ENCODE results near the gene RAPGEF1.
A peak's percentile ranks its signal among the peaks of the same experiment; 100 is the strongest.

Gene RAPGEF1

DNA sequence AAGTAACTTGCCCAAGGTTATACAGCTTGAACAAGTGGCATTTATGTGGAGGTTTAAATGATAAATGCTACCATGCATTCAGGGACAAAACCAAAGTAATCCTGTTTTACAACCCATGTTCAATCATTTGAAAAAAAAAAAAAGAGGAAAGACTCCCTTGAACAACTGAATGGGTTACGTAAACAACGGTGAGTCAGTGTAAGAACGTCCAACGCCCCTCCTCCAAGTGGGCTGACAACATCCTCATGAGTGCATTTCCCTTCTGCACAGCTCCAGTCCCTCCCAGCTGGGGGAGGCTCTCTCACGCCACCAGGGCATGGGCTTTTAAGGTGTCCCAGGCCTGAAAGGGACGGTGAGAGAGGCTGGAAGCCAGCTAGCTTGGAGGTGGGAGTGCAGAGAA is 104.6 kb downstream of the RAPGEF1 start (continued):
- TF ChIP-seq ZNF792 (tag by site-specific recombination; IDR thresholded peaks at IDR 0.05) (no peak), ZNF140 (tag by site-specific recombination; IDR thresholded peaks at IDR 0.05) (no peak), ZFP69B (tag by site-specific recombination; IDR thresholded peaks at IDR 0.05) (peak; percentile 35; the same call in 1 of the 2 replicates), ZIC2 (tag by site-specific recombination; IDR thresholded peaks at IDR 0.05) (no peak), SCRT2 (tag by site-specific recombination; IDR thresholded peaks at IDR 0.05) (no peak), ZNF221 (tag by site-specific recombination; IDR thresholded peaks at IDR 0.05; ENCODE audit: borderline replicate concordance) (no peak), ZBTB7A (tag by site-specific recombination; IDR thresholded peaks at IDR 0.05; ENCODE audit: low read depth) (no peak), YY1 (tag by site-specific recombination; IDR thresholded peaks at IDR 0.05) (no peak), GLI4 (tag by site-specific recombination; IDR thresholded peaks at IDR 0.05) (no peak), ZNF571 (tag by site-specific recombination; IDR thresholded peaks at IDR 0.05) (no peak), ZNF473 (tag by site-specific recombination; IDR thresholded peaks at IDR 0.05) (no peak), SP7 (tag by site-specific recombination; IDR thresholded peaks at IDR 0.05) (peak; percentile 88), ZNF155 (tag by site-specific recombination; IDR thresholded peaks at IDR 0.05) (no peak), OSR2 (tag by site-specific recombination; IDR thresholded peaks at IDR 0.05) (peak; percentile 78), ZNF121 (tag by site-specific recombination; IDR thresholded peaks at IDR 0.05) (no peak), ZNF658 (tag by site-specific recombination; IDR thresholded peaks at IDR 0.05) (no peak), ZNF175 (tag by site-specific recombination; IDR thresholded peaks at IDR 0.05) (no peak), ZNF157 (tag by site-specific recombination; IDR thresholded peaks at IDR 0.05) (no peak), HOXD13 (CRISPR knock-in tag; IDR thresholded peaks at IDR 0.05; ENCODE audit: borderline replicate concordance) (no peak), ZNF404 (tag by site-specific recombination; IDR thresholded peaks at IDR 0.05) (no peak), ZNF629 (tag by site-specific recombination; IDR thresholded peaks at IDR 0.05) (peak; percentile 95), ZNF132 (tag by site-specific recombination; IDR thresholded peaks at IDR 0.05; ENCODE audit: borderline replicate concordance) (no peak), ZNF677 (tag by site-specific recombination; IDR thresholded peaks at IDR 0.05) (no peak), ZNF660 (tag by site-specific recombination; IDR thresholded peaks at IDR 0.05) (peak; percentile 64; the same call in 1 of the 2 replicates), ZNF623 (tag by site-specific recombination; IDR thresholded peaks at IDR 0.05) (no peak), ZNF785 (tag by site-specific recombination; IDR thresholded peaks at IDR 0.05) (no peak), ZNF24 (tag by site-specific recombination; IDR thresholded peaks at IDR 0.05) (peak; percentile 99), KLF1 (tag by site-specific recombination; IDR thresholded peaks at IDR 0.05) (peak; percentile 82), ZNF341 (tag by site-specific recombination; IDR thresholded peaks at IDR 0.05; ENCODE audit: low read depth) (peak; percentile 53)
- TF ChIP-seq, protein P1, sequence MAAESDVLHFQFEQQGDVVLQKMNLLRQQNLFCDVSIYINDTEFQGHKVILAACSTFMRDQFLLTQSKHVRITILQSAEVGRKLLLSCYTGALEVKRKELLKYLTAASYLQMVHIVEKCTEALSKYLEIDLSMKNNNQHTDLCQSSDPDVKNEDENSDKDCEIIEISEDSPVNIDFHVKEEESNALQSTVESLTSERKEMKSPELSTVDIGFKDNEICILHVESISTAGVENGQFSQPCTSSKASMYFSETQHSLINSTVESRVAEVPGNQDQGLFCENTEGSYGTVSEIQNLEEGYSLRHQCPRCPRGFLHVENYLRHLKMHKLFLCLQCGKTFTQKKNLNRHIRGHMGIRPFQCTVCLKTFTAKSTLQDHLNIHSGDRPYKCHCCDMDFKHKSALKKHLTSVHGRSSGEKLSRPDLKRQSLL (tag by site-specific recombination; IDR thresholded peaks at IDR 0.05) = no peak
- TF ChIP-seq, protein P2, sequence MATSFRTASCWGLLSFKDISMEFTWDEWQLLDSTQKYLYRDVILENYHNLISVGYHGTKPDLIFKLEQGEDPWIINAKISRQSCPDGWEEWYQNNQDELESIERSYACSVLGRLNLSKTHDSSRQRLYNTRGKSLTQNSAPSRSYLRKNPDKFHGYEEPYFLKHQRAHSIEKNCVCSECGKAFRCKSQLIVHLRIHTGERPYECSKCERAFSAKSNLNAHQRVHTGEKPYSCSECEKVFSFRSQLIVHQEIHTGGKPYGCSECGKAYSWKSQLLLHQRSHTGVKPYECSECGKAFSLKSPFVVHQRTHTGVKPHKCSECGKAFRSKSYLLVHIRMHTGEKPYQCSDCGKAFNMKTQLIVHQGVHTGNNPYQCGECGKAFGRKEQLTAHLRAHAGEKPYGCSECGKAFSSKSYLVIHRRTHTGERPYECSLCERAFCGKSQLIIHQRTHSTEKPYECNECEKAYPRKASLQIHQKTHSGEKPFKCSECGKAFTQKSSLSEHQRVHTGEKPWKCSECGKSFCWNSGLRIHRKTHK (tag by site-specific recombination; IDR thresholded peaks at IDR 0.05) = no peak
- TF ChIP-seq, protein P3, sequence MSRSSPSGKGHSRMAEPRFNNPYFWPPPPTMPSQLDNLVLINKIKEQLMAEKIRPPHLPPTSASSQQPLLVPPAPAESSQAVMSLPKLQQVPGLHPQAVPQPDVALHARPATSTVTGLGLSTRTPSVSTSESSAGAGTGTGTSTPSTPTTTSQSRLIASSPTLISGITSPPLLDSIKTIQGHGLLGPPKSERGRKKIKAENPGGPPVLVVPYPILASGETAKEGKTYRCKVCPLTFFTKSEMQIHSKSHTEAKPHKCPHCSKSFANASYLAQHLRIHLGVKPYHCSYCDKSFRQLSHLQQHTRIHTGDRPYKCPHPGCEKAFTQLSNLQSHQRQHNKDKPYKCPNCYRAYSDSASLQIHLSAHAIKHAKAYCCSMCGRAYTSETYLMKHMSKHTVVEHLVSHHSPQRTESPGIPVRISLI (tag by site-specific recombination; IDR thresholded peaks at IDR 0.05) = peak; percentile 90
- TF ChIP-seq, protein P4, sequence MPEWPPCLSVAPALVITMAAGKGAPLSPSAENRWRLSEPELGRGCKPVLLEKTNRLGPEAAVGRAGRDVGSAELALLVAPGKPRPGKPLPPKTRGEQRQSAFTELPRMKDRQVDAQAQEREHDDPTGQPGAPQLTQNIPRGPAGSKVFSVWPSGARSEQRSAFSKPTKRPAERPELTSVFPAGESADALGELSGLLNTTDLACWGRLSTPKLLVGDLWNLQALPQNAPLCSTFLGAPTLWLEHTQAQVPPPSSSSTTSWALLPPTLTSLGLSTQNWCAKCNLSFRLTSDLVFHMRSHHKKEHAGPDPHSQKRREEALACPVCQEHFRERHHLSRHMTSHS (tag by site-specific recombination; IDR thresholded peaks at IDR 0.05) = no peak
- TF ChIP-seq, protein P5, sequence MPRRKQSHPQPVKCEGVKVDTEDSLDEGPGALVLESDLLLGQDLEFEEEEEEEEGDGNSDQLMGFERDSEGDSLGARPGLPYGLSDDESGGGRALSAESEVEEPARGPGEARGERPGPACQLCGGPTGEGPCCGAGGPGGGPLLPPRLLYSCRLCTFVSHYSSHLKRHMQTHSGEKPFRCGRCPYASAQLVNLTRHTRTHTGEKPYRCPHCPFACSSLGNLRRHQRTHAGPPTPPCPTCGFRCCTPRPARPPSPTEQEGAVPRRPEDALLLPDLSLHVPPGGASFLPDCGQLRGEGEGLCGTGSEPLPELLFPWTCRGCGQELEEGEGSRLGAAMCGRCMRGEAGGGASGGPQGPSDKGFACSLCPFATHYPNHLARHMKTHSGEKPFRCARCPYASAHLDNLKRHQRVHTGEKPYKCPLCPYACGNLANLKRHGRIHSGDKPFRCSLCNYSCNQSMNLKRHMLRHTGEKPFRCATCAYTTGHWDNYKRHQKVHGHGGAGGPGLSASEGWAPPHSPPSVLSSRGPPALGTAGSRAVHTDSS (tag by site-specific recombination; IDR thresholded peaks at IDR 0.05) = no peak
- TF ChIP-seq, protein P6, sequence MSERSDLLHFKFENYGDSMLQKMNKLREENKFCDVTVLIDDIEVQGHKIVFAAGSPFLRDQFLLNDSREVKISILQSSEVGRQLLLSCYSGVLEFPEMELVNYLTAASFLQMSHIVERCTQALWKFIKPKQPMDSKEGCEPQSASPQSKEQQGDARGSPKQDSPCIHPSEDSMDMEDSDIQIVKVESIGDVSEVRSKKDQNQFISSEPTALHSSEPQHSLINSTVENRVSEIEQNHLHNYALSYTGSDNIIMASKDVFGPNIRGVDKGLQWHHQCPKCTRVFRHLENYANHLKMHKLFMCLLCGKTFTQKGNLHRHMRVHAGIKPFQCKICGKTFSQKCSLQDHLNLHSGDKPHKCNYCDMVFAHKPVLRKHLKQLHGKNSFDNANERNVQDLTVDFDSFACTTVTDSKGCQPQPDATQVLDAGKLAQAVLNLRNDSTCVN (tag by site-specific recombination; optimal IDR thresholded peaks at IDR 0.05) = no peak
